Panc1 (cell line): ENCODE results near the gene PRDM2.

Experiments
- CTCF ChIP-seq: fragments of 450-650 bp; IDR thresholded peaks from 2 replicates; pipeline ENCODE4 v1.5.1; 2017; ENCODE audit warnings: mild to moderate bottlenecking
- POLR2AphosphoS5 ChIP-seq: IDR thresholded peaks from 2 replicates; pipeline ENCODE4 v1.6.1; 2012; ENCODE audit warnings: mild to moderate bottlenecking, low read depth, low read length, moderate library complexity
- REST ChIP-seq, 2 experiments: IDR thresholded peaks; 2 replicates each; pipeline ENCODE4 v1.6.1; 2011 to 2012; ENCODE audit warnings: low read depth in 2 of 2, control low read depth in 1 of 2, low read length in 1 of 2, mild to moderate bottlenecking in 1 of 2, moderate library complexity in 1 of 2; ENCODE audit not compliant: insufficient read depth in 1 of 2

GRCh38 chr1:13832100-13832499 is 132.1 kb downstream of the PRDM2 start:
- TF ChIP-seq CTCF = no peak
- TF ChIP-seq REST (IDR thresholded peaks at IDR 0.05; ENCODE audit: insufficient read depth in 1 of 2, low read depth in 2 of 2, low read length in 1 of 2) = no peak
- no peak for TF ChIP-seq POLR2AphosphoS5
